ENCODE results near the gene NEK9.

Gene NEK9

DNA sequence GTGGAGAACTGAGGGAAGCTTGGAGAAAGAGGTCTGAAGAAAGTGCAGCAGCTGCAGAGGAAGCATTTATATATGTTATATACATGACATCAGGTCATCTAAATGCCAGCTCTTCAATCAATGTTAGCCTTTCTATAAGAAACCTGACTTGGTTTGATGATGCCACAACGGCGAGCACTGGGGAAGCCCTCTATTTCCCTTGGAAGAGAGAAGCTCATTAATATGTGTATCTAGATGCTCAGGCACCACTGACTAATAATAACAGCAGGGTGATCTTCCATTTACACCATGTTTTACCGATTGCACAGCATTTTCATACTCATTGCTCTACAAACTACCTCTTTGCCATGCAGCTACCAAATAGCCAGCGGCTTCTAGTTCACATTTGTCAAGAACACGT lies 63.8 kb downstream of the NEK9 start:
- peak overlapping the region; percentile 96 to 100 (median 99) for H3K4me3 Mint-ChIP-seq
- TF ChIP-seq, protein P1, sequence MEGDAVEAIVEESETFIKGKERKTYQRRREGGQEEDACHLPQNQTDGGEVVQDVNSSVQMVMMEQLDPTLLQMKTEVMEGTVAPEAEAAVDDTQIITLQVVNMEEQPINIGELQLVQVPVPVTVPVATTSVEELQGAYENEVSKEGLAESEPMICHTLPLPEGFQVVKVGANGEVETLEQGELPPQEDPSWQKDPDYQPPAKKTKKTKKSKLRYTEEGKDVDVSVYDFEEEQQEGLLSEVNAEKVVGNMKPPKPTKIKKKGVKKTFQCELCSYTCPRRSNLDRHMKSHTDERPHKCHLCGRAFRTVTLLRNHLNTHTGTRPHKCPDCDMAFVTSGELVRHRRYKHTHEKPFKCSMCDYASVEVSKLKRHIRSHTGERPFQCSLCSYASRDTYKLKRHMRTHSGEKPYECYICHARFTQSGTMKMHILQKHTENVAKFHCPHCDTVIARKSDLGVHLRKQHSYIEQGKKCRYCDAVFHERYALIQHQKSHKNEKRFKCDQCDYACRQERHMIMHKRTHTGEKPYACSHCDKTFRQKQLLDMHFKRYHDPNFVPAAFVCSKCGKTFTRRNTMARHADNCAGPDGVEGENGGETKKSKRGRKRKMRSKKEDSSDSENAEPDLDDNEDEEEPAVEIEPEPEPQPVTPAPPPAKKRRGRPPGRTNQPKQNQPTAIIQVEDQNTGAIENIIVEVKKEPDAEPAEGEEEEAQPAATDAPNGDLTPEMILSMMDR (IDR thresholded peaks at IDR 0.05; ENCODE audit: unreplicated experiment in 3 of 3): no peak
- peaks cover 16% of the 10 kb centered on the region for H3K4me1 Mint-ChIP-seq
- H3K27me3 Mint-ChIP-seq (ENCODE audit: low read depth): no peaks in the 10 kb centered on the region
- peak overlapping the region in 1 of 3 experiments; percentile 26 for H3K27ac Mint-ChIP-seq
- H3K9me3 Mint-ChIP-seq: peaks cover 2% of the 10 kb centered on the region
- H3K36me3 Mint-ChIP-seq (ENCODE audit: low read depth): peaks cover 24% of the 10 kb centered on the region

DNA sequence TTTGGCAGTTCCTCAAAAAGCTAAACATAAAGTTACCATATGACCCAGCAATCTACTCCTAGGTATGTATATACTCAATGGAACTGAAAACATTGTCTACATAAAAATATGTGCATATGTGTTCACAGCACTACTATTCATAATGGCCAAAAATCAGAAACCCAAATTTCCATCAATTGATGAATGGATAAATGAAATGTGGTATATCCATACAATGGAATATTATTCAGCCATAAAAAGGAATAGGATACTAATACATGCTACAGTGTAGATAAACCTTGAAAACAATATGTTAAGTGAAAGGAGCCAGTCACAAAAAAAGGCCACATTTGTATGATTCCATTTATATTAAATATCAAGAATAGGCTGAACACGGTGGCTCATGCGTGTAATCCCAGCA lies 66.4 kb downstream of the NEK9 start:
- Mint-ChIP-seq H3K4me1 (peaks cover 16% of the 10 kb centered on the region), H3K9me3 (peaks cover 2% of the 10 kb centered on the region), H3K4me3 (no peak overlapping the region), H3K36me3 (ENCODE audit: low read depth) (peaks cover 38% of the 10 kb centered on the region), H3K27ac (no peak overlapping the region), H3K27me3 (ENCODE audit: low read depth) (no peaks in the 10 kb centered on the region)
- TF ChIP-seq, protein P1 (IDR thresholded peaks at IDR 0.05; ENCODE audit: unreplicated experiment in 3 of 3): no peak

DNA sequence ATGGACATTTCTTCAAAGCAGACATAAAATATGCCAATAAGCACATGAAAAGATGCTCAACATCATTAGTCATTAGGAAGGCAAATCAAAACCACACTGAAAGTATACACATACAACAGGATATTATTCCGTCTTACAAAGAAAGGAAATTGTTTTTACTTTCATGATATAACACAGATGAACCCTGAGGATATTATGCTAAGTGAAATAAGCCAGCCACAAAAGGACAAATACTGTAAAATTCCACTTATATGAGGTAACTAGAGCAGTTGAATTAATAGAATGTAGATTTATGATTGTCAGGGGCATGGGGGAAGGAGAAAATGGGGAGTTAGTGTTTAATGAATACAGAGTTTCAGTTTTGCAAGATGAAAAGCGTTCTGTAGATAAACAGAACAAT lies 67.2 kb downstream of the NEK9 start:
- Mint-ChIP-seq H3K27ac (peak overlapping the region in 2 of 3 experiments; percentile 11 to 19), H3K4me3 (peak overlapping the region in 1 of 3 experiments; percentile 4), H3K4me1 (peaks cover 16% of the 10 kb centered on the region), H3K36me3 (ENCODE audit: low read depth) (peaks cover 40% of the 10 kb centered on the region), H3K9me3 (peaks cover 2% of the 10 kb centered on the region), H3K27me3 (ENCODE audit: low read depth) (no peaks in the 10 kb centered on the region)
- TF ChIP-seq, protein P1 (IDR thresholded peaks at IDR 0.05; ENCODE audit: unreplicated experiment in 3 of 3): no peak

DNA sequence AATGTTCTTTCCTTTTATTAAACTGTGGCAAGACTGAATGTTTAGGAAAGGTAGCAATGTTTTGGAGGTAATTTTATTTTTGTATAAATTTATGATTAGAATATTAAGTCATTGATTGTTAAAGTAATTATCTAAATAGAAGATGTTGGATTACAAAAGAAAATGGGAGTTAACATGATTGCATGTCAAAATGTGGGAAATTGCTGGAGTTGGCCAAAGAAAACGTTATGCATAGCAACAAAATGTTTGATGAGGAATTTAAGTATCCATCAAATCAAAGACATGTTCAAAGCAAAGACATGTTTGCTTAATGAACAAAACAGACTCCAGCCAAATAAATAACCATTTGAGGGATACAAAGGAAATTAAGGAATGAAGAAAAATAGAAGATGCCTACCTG lies 72.4 kb downstream of the NEK9 start:
- peaks cover 11% of the 10 kb centered on the region for H3K4me1 Mint-ChIP-seq
- TF ChIP-seq, protein P1 (IDR thresholded peaks at IDR 0.05; ENCODE audit: unreplicated experiment in 3 of 3): no peak
- no peak overlapping the region for H3K4me3 Mint-ChIP-seq
- H3K27me3 Mint-ChIP-seq (ENCODE audit: low read depth): no peaks in the 10 kb centered on the region
- H3K36me3 Mint-ChIP-seq (ENCODE audit: low read depth): peaks cover 33% of the 10 kb centered on the region
- H3K27ac Mint-ChIP-seq: peak overlapping the region in 1 of 3 experiments; percentile 48
- no peaks in the 10 kb centered on the region for H3K9me3 Mint-ChIP-seq

DNA sequence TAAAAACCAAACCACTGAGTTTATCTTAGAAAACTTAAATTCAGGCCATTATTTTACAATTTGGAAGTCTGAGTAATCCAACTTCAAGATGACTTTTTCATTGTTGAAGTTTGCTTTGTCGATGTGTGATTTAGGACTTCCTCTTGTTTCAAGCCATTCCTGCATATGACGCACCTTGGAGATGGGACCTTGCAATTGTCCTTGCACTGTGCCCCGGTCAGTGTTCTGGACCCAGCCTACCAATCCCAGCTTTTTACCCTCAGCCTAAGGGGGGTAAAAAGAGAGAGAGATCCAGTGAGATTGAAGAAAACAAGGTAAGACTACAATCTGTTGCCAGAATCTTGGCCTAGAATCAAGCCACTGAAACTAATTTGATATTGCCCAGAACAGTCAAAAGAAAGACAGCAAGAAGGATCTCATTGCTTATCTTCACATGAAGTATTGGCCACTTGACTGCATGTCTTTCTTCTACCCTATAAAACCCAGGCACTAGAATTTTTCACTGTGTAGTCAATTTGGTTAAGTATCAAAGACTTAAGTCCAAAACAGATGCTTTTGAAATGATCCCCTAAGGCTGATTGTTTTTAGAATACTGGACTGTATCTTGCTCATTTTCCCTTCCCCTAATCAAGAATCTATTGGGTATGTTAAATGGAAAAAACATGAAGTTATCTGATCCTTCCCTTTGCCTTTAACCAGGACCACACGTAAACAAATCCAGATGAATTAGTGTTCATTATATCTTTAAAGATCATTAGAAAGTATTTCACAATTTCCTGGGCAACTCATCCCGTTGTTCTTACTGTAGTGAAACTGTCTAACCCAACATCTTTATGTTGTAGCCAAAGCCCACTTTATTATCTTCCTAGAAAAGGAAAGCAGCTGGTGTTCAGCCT lies 73.2 kb downstream of the NEK9 start:
- Mint-ChIP-seq H3K9me3 (peaks cover under 1% of the 10 kb centered on the region), H3K27ac (peak overlapping the region in 2 of 3 experiments; percentile 44 to 48)

More for the DNA sequence above, 73.2 kb downstream of the NEK9 start:
- no peaks in the 10 kb centered on the region for H3K27me3 Mint-ChIP-seq (ENCODE audit: low read depth)
- peak overlapping the region in 2 of 3 experiments; percentile 24 to 40 for H3K4me3 Mint-ChIP-seq
- TF ChIP-seq, protein P1 (IDR thresholded peaks at IDR 0.05; ENCODE audit: unreplicated experiment in 3 of 3): no peak
- peaks cover 37% of the 10 kb centered on the region for H3K36me3 Mint-ChIP-seq (ENCODE audit: low read depth)
- peaks cover 11% of the 10 kb centered on the region for H3K4me1 Mint-ChIP-seq
